Uterus (tissue), 2 donors: Measurements from ENCODE around the gene RAB29.

Experiments
- POLR2A ChIP-seq, 2 donors: fragments of 450-650 bp; IDR thresholded peaks; one replicate each; pipeline ENCODE4 v1.6.1; 2016; ENCODE audit warnings: antibody characterized with exemption in 2 of 2, mild to moderate bottlenecking in 1 of 2, moderate library complexity in 1 of 2
- TF ChIP-seq, protein P1 (sequence below), 4 experiments: fragments of 200-600 bp in 2 of 4; fragments of 450-650 bp in 2 of 4; sonication (generic) in 2 of 4; IDR thresholded peaks; one replicate each; pipeline ENCODE4 v1.5.1; 2016 to 2019; ENCODE audit warnings: antibody characterized with exemption in 4 of 4, mild to moderate bottlenecking in 2 of 4, moderate library complexity in 1 of 4

- TF ChIP-seq, protein P1, sequence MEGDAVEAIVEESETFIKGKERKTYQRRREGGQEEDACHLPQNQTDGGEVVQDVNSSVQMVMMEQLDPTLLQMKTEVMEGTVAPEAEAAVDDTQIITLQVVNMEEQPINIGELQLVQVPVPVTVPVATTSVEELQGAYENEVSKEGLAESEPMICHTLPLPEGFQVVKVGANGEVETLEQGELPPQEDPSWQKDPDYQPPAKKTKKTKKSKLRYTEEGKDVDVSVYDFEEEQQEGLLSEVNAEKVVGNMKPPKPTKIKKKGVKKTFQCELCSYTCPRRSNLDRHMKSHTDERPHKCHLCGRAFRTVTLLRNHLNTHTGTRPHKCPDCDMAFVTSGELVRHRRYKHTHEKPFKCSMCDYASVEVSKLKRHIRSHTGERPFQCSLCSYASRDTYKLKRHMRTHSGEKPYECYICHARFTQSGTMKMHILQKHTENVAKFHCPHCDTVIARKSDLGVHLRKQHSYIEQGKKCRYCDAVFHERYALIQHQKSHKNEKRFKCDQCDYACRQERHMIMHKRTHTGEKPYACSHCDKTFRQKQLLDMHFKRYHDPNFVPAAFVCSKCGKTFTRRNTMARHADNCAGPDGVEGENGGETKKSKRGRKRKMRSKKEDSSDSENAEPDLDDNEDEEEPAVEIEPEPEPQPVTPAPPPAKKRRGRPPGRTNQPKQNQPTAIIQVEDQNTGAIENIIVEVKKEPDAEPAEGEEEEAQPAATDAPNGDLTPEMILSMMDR (IDR thresholded peaks at IDR 0.05), result no peak
- no peak for TF ChIP-seq POLR2A (IDR thresholded peaks at IDR 0.05)
Measured at GRCh38 chr1:205792961-205793673, 17.8 kb upstream of the RAB29 start.
